HG02588 (cell line): Measurements from ENCODE around the gene NUMB.

Experiments used
- ATAC-seq: cut with Tn5 transposase; IDR thresholded peaks from one replicate; pipeline ENCODE4 v1.9.1; 2021; ENCODE audit warnings: mild to moderate bottlenecking, moderate library complexity; ENCODE audit not compliant: unreplicated experiment

The NUMB gene

DNA sequence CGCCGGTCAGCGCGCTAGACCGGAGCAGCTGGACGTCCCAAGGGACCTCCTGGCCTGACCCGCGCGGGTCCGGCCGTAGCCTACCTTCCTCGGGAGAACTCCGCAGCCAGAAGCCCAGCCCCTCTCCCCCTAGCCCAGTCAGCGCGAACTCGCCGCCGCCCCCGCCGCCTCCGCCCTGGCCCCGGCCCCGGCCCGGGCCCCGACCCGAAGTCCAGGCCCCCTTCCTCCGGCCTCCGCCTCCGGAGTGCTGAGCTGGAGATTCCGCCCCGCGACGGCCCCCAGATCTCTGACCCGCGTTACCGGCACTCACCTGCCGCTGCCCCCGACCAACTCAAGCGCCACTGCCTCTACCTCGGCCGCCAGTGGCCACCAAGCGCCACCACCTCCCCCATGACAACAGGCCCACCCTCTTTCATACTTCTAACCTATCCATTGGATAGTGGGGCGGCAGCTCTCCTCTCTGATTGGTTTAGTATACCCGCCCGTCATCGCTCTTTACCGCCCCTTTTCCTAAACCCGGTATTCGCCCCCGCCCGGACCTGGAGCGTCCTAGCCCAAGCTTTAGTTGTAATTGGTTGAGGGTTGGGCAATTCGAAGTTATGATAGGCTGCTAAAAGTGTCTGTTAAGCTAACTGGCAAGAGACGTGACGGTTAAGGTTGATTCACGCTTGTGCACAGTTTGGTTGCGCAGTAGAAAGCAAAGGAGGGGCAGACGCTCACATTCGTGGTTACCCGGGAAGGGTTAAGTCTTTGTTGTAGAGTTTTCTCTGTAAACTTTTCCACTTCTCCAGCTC, at the start of gene NUMB:
Gene NUMB (minus strand): TSS at position 364 of the 794 bp plus-strand sequence. CDS start 102,795 bp downstream, outside the sequence.
- peak; percentile 90 for ATAC-seq

DNA sequence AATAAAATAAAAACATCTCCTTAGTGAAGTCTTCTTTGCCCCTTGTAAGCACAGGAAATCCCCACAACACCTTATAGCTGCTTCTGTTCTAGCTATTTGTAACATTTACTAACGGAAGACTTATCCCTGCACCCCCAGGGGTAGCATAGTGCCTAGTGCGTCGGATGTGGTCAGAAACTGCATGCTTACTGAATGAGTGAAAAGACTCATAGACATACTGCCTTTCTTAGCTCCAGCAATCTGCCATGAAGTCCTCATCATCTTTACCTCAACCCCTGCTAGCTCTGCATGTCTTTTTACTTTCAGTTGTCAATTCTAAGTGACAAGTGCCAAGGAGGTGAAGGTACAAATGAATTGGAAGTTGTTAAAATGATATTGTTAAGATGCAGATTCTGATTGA, 45.3 kb upstream of the NUMB start:
- ATAC-seq = no peak

DNA sequence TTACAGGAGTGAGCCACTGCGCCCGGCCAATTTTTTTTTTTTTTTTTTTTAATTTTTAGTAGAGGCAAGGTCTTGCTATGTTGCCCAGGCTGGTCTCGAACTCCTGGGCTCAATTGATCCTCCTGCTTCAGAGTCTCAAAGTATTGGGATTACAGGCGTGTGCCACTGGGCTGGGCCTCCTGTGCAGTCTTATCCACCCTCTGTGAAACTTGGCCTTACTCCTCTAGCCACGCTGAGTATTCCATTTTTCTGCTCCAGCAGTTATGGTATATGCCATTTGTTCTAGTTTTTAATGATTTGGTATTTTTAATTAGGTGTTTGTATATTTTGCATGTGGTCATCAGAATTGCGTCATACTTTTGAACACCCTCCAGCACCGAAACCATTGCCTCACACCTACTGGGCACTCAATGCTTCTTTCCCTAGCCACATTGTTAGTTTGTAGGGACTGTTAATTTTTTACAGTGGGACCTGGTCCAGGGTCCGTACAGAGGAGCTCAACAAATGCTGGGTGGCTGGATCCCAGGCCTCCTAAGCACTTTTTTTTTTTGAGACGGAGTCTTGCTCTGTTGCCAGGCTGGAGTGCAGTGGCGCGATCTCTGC, 43.8 kb upstream of the NUMB start:
- ATAC-seq = no peak

DNA sequence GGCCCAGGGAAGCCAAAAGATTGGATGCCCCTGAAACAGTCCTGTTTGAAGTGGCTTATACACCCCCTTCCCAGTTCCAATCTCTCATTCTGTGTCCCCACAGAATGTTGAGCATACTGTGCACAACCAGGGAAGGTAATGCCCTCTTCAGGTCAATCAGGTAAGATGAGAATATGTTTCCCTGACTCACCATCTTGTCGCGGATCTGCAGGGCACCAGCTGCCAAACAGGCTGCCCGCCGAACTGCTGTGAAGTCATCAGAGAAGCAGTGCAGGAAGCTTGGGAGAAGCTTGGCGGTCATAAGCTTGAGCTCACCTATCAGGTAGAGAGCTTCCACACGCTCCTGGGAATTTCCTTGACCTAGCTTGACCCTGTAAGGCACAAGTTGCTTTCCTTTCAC, 42.0 kb upstream of the NUMB start:
- ATAC-seq = no peak

DNA sequence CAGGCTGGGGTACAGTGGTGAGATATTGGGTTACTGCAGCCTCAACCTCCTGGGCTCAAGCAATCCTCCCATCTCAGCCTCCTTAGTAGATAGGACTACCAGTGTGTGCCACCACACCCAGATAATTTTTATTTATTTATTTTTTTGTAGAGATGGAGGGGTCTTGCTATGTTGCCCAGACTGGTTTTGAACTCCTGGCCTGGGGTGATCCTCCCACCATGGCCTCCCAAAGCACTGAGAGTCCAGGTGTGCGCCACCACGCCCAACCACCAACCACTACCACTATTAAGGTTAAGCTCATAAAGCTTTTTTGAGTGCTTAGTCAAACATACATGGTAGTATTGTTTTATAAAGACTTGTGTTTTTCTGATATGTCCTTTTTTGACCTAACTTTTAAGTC, 36.2 kb upstream of the NUMB start:
- ATAC-seq = no peak

DNA sequence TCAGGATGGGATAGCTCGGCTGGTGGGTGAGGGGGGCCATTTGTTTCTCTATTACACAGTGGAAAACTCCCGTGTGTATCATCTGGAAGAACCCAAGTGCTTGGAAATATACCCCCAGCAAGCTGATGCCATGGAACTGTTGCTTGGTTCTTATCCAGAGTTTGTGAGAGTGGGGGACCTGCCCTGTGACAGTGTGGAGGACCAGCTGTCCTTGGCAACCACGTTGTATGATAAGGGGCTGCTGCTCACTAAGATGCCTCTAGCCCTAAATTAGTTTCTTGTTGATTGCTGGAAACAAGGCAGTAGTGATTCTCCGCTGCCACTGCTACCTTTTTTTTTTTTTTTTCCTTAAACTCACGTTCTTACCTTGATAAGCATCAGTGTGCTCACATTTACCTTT, 34.3 kb upstream of the NUMB start:
- ATAC-seq = no peak

DNA sequence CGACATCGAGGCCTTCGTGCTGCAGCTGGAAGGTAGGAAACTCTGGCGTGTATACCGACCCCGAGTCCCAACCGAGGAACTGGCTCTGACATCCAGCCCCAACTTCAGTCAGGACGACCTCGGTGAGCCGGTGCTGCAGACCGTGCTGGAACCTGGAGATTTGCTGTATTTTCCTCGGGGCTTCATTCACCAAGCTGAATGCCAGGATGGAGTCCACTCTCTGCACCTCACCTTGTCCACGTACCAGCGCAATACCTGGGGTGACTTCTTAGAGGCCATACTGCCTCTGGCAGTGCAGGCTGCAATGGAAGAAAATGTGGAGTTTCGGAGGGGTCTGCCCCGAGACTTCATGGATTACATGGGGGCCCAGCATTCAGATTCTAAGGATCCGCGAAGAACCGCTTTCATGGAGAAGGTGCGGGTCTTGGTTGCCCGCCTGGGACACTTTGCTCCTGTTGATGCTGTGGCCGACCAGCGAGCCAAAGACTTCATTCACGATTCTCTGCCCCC, 33.8 kb upstream of the NUMB start:
- no peak for ATAC-seq

DNA sequence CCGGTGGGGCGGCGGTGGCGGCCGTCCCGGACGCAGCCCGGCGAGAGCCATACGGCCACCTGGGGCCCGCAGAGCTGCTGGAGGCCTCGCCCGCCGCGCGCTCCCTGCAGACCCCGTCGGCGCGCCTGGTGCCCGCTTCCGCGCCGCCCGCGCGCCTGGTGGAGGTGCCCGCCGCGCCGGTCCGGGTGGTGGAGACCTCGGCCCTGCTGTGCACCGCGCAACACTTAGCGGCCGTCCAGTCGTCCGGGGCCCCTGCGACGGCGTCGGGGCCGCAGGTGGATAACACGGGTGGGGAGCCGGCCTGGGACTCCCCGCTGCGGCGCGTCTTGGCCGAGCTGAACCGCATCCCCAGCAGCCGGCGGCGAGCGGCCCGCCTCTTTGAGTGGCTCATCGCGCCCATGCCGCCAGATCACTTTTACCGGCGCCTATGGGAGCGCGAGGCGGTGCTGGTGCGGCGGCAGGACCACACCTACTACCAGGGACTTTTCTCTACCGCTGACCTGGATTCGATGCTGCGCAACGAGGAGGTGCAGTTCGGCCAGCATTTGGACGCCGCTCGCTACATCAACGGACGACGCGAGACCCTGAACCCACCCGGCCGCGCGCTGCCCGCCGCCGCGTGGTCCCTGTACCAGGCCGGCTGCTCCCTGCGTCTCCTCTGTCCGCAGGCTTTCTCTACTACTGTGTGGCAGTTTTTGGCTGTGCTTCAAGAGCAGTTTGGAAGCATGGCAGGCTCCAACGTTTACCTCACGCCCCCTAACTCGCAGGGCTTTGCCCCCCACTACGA, 33.1 kb upstream of the NUMB start:
- ATAC-seq = peak; percentile 52

DNA sequence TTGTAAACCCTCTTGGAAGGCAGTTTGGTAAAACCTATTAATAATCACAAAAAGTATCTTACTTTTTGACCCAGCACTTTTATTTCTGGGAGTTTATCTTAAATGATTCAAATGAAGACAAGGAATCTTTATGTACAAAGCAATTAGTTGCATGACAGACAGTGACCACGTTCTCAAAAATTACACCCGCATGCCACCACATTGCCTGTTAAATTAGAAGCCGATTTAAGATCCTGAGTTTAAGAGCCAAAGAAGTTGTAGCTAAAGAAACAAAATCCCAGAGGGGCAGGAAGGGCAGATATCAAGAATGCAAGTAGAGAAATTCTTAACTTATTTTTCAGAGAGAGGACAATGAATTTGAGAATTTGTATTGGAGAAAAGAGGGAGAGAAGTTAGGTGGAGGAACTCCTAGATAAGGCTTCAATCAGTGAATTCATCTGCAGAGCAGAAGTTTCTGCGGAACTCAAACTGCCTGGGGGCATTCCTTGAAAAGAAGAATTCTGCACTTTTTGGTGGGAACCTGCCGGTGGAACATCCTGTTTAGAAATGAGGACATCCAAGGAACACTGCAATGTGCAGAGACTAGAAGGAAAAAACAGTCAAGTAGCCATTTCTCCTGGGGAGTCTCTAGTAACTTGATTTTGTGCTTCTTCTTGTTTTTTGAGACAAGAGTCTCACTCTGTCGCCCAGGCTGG, 31.3 kb upstream of the NUMB start:
- ATAC-seq = no peak

DNA sequence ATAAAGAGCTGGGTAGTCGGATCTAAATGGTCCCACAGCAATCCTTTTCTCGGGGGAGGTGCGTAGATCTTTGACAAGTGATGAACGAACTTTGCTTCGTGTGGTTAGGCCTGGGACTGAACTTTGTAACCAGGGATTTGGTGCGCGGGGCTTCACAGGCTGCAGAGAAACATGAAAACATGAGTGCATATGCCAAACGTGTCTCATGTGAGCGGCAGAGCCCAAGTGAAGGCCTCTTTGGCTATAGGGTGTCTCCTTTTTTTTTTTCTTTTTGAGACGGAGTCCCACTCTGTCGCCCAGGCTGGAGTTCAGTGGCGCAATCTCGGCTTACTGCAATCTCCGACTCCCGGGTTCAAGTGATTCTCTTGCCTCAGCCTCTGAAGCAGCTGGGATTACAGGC, 20.3 kb upstream of the NUMB start:
- no peak for ATAC-seq

DNA sequence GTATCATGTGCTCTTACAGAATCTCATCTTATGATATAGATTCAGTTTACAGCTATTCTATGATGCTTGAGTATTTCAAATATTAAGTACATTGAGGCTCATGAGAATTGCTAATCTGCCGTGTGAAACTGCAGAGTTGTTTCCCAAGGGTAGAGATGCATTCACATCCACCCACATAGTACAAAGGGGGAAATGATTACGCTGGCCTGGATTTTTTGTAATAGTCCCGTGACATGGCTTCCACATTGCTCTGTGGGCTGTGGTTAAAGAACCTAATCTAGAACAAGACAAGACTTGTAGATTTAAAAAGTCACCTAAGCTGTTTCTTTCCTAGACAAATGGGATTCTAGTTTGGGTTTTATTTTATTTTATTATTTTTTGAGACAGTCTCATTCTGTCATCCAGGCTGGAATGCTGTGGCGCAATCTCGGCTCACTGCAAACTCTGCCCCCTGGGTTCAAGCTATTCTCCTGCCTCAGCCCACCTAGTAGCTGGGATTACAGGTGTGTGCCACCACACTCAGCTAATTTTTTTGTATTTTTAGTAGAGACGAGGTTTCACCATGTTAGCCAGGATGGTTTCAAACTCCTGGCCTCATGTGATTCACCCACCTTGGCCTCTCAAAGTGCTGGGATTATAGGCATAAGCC, 19.4 kb upstream of the NUMB start:
- peak; percentile 59 for ATAC-seq

DNA sequence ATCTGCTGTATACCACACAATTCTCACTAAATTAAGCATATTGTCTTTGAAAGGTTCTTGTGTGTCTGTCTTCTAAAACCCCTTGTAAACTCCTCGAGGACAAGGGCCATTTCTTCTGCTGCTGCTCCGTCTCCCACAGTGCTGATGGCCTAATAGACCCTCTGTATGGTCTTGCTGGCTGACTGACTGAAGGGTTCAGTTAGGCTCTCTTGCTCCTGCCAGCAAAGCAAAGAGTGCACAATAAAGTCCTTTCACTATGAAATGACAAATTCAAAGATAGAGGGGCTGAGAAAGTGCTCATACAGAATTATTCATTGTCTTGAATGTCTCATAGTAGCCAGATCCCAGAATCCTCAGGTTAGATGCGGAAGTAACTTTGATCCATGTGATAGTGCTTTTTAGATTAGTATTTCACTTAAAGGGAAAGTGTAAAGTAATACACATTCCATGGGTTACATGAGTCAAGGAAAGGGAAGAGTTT, 18.1 kb upstream of the NUMB start:
- no peak for ATAC-seq

DNA sequence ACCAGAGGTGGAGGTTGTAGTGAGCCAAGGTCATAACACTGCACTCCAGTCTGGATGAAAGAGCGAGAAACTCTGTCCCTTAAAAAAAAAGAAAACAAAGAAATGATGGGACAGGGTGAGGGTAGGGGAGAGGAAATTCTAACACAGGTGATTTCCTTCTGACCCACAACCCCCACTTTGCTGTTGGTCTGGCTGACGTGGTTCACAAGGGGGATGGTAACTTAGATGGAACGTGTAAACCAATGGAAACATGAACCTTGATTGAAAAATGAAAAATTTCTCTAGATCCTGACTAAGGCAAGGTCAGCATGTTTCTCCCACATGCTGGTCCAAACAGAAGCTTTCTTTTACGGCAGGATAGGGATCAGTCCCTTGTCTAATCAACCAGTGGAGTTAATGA, 16.6 kb upstream of the NUMB start:
- no peak for ATAC-seq

DNA sequence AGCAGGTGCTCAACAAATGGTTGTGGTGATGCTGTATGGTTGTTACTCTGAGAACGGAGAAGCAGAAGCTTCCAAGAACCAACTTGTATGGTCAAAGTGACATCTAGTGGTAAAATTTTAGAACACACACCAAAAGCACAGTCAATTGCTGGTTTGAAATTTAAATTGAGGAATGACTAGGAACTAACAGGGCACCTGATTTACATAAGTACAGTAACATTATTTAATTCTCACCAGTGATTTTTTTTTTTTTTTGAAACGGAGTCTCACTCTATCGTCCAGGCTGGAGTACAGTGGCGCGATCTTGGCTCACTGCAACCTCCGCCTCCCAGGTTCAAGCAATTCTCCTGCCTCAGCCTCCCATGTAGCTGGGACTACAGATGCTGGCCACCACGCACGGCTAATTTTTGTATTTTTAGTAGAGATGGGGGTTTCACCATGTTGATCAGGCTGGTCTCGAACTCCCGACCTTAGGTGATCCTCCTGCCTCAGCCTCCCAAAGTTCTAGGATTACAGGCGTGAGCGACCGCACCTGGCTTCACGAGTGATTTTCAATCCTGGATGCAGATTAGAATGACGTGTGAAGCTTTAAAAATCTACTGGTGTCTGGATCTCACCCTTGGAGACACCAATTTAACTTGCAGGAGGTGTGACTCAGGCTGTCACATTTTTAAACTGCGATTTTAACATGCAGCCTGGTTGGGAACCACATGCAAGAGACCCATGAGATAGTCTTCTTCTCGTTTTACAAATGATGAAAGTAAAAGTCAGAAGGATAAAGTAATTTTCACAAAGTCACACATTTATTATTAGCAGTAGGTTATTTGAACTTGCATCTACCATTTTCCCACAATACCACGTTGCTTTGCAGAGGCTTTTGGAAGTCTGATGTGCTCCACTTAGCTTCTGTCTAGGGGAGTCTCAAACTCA, 14.1 kb upstream of the NUMB start:
- no peak for ATAC-seq

DNA sequence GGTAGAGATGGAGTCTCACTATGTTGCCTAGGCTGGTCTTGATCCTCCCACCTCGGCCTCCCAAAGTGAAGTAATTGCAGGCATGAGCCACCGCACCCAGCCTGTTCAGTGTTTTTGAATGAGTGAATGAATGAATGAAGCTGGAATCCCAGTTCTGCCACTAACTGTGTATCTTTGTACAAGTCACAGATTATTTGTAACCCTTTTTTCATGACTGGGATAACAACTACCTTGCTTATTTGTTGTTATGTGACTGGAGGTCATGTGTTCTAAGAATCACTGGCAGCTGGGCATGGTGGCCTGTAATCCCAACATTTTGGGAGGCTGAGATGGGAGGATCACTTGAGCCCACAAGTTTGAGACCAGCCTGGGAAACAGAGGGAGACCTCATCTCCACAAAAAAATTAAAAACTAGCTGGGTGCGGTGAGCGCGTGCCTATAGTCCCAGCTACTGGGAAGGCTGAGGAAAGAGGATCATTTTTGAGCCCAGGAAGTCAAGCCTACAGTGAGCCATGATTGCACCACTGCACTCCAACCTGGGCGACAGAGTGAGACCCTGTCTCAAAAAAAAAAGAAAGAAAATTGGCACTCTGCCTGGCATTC, 13.3 kb upstream of the NUMB start:
- no peak for ATAC-seq

DNA sequence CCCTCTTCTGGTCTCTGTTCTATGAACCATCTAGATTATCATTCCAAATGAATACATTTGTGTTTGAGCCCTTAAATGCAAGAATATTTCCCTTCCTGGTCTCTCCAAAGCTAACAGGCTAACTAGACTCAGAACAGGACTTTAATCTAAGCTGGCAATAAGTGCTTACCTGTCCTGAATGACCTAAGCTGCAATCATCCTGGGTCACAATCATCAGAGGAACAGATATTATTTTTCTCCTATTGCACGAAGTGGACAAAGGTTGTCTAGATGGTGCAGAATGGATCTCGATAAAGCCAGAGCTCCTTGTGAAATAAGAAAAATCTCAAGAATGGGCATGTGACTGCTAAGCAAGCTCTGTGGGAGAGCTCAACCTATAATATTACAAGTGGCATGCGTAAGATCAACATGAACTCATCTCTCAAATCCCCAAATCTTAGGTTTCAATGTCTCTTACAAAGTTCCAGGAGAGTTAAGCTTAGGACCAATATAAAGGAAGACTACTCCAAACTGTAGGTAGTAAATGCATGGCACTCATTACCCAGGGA, 10.6 kb upstream of the NUMB start:
- ATAC-seq = no peak

DNA sequence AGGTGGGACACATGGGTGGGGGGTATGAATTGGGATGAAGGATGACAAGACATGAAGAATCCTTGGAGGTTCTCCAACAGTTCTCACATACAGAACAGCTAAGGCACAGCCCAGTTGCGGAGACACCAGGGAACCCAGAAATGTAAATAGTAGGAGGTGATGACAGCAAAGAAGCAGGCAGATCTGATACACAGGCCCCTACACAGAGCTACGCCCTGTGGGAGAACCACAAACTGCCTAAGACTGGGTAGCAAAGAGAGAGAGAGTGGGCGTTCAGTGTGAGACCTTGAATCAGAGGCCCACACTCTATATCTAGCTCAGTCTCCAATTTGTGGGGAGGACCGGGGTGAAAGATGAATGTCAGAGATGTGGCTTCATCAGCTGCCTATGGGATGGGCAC, 9.5 kb upstream of the NUMB start:
- ATAC-seq = no peak

DNA sequence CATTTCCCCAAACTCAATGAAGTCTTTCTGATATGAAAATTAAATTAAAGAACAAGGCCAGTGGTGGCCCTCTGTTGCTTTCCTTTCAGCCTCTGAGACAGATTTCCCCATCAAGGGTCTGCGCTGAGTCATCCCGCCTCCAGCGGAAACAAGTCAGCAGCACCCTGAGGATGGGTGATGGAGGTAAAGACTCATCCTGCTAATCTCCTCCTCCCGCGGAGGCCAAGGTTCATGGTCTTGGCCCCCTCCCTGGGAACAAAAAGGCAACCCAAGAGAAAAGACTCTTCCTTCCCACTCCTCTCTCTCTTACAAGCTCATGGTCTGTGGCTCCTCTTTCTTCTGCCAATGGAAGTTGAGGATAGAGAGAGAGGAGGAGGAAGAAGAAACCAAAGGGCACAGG, 9.0 kb upstream of the NUMB start:
- no peak for ATAC-seq

DNA sequence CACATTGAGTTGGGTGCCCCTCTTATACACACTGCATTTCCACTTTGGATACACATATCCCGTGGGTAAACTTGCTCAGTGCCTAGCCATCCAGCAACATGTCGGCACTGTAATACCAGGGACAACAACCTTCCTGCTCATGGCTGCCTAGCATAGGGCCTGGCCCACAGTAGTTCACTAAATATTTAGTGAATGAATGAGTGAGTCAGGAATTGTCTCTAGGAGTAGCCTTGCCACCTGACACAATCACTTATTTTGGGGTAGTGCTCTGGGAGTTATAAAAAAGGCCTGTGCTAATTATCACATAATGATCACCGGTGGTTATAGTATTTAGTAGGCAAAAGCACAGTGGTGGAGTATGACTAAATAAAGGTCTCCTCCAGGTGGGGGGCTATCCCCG, 8.5 kb upstream of the NUMB start:
- ATAC-seq = no peak
